Smooth muscle cell (in vitro differentiated cells): ENCODE results near the gene EIF4A2. TPM values are rescaled to one million over a fixed set of nuclear protein-coding genes. Genes with fewer than 3 reads are reported as not detected.

Experiments used
- DNase-seq: peaks from one replicate; lab custom pipeline; 2025; ENCODE audit not compliant: unreplicated experiment; lab: John Stamatoyannopoulos, UW
- H2AFZ ChIP-seq: fragments of 200-600 bp; sonication (generic); 2 replicates; pipeline ENCODE4 v1.6.0; 2016; ENCODE audit warnings: antibody characterized with exemption, low read depth, mild to moderate bottlenecking
- H3F3A ChIP-seq: fragments of 200-600 bp; sonication (generic); 2 replicates; pipeline ENCODE4 v1.6.0; 2017; ENCODE audit warnings: antibody characterized with exemption, low read depth
- H3K27ac ChIP-seq: fragments of 200-600 bp; sonication (generic); 2 replicates; pipeline ENCODE4 v1.5.1; 2016; ENCODE audit warnings: low read depth, mild to moderate bottlenecking
- H3K27me3 ChIP-seq: fragments of 200-600 bp; sonication (generic); 2 replicates; pipeline ENCODE4 v1.6.1; 2016; ENCODE audit warnings: low read depth, mild to moderate bottlenecking
- H3K36me3 ChIP-seq: fragments of 200-600 bp; sonication (generic); 2 replicates; pipeline ENCODE4 v1.5.1; 2016; ENCODE audit warnings: low read depth
- H3K4me1 ChIP-seq: fragments of 200-600 bp; sonication (generic); 2 replicates; pipeline ENCODE4 v1.5.1; 2016; ENCODE audit warnings: low read depth
- H3K4me2 ChIP-seq: fragments of 200-600 bp; sonication (generic); 2 replicates; pipeline ENCODE4 v1.6.0; 2016; ENCODE audit warnings: mild to moderate bottlenecking
- H3K4me3 ChIP-seq: fragments of 200-600 bp; sonication (generic); 2 replicates; pipeline ENCODE4 v1.5.1; 2016; ENCODE audit warnings: mild to moderate bottlenecking
- H3K79me2 ChIP-seq: fragments of 200-600 bp; sonication (generic); 2 replicates; pipeline ENCODE4 v1.6.0; 2016; ENCODE audit warnings: low read depth, mild to moderate bottlenecking
- H3K9ac ChIP-seq: fragments of 200-600 bp; sonication (generic); 2 replicates; pipeline ENCODE4 v1.6.0; 2016; ENCODE audit warnings: low read depth
- H3K9me3 ChIP-seq: fragments of 200-600 bp; sonication (generic); replicated peaks from 2 replicates; pipeline ENCODE4 v1.5.1; 2016; ENCODE audit warnings: low read depth
- H4K20me1 ChIP-seq: fragments of 200-600 bp; sonication (generic); 2 replicates; pipeline ENCODE4 v1.6.0; 2016; ENCODE audit warnings: low read depth
- WGBS: methylation state at CpG from one replicate; pipeline ENCODE4 v1.1.7; 2016; ENCODE audit warnings: low lambda C conversion rate; 5-methylcytosine and 5-hydroxymethylcytosine counted together
- polyA plus RNA-seq: library from polyadenylated mRNA; unstranded; fragments of >200 nt; fragmentation: Nextera tagmentation; extraction: Ambion mirVana; gene quantifications from 2 replicates; pipeline ENCODE4 v1.2.1, GENCODE V29; 2016
- total RNA-seq: library from RNA; depleted of rRNA; stranded (reverse); fragments of >200 nt; gene quantifications from 2 replicates; pipeline ENCODE4 v1.2.3, GENCODE V29; 2014
- TF ChIP-seq, protein P1 (sequence below): fragments of 200-600 bp; sonication (generic); IDR thresholded peaks from 2 replicates; pipeline ENCODE4 v1.5.1; 2017; ENCODE audit warnings: borderline replicate concordance, mild to moderate bottlenecking, antibody characterized with exemption; ENCODE audit not compliant: insufficient read depth, poor library complexity, severe bottlenecking

Gene EIF4A2
- total and polyA plus RNA-seq, 2 experiments from 2014 or later, result 94.8 to 438 TPM

DNA sequence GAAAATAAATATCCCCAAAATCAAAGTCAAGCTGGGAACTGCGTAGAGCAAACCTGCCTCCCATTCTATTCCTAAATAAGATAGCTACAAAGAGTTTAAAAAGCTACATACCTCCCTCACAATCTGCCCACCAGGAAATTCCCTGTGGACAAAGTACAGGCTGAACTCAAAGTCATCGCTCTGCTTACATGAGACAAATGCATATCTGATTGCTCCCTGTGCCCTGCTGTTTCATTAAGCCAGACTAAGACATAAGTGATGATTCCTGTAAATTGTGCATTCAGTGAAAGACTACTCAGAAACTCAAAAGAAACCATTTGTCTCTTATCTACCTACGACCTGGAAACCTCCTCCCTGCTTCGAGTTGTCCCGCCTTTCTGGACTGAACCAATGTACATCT, 28.5 kb upstream of the EIF4A2 start:
- Histone ChIP-seq H3K27ac (no peak overlapping the region), H3K79me2 (no peaks in the 10 kb centered on the region), H3K9me3 (no peaks in the 10 kb centered on the region), H2AFZ (no peak overlapping the region), H4K20me1 (no peaks in the 10 kb centered on the region), H3K4me1 (peaks cover 4% of the 10 kb centered on the region), H3K27me3 (no peaks in the 10 kb centered on the region), H3K4me2 (no peak overlapping the region), H3F3A (no peaks in the 10 kb centered on the region), H3K9ac (no peak overlapping the region), H3K4me3 (no peak overlapping the region), H3K36me3 (no peaks in the 10 kb centered on the region)
- no peak for DNase-seq
- 90% methylated on average over 5 of the region's 5 CpGs for WGBS
- TF ChIP-seq, protein P1, sequence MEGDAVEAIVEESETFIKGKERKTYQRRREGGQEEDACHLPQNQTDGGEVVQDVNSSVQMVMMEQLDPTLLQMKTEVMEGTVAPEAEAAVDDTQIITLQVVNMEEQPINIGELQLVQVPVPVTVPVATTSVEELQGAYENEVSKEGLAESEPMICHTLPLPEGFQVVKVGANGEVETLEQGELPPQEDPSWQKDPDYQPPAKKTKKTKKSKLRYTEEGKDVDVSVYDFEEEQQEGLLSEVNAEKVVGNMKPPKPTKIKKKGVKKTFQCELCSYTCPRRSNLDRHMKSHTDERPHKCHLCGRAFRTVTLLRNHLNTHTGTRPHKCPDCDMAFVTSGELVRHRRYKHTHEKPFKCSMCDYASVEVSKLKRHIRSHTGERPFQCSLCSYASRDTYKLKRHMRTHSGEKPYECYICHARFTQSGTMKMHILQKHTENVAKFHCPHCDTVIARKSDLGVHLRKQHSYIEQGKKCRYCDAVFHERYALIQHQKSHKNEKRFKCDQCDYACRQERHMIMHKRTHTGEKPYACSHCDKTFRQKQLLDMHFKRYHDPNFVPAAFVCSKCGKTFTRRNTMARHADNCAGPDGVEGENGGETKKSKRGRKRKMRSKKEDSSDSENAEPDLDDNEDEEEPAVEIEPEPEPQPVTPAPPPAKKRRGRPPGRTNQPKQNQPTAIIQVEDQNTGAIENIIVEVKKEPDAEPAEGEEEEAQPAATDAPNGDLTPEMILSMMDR, result no peak

DNA sequence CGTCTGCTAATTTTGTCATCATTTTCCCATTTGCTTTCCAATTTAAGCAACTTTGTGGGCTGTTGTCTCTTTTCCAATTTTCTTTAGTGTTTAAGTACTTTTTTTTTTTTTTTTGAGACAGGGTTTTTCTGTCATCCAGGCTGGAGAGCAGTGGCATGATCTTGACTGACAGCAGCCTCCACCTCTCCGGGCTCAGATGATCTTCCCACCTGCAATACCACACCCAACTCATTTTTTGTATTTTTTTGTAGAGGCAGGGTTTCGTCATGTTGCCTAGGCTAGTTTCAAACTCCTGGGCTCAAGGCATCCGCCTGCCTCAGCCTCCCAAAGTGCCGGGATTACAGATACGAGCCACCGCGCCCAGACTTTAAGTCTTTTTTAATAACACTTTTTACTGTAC, 26.2 kb upstream of the EIF4A2 start:
- TF ChIP-seq, protein P1, result no peak
- no peaks in the 10 kb centered on the region for H4K20me1 ChIP-seq
- H3K4me2 ChIP-seq, result no peak overlapping the region
- H3K9ac ChIP-seq, result no peak overlapping the region
- H2AFZ ChIP-seq, result no peak overlapping the region
- DNase-seq, result no peak
- H3F3A ChIP-seq, result no peaks in the 10 kb centered on the region
- H3K36me3 ChIP-seq, result no peaks in the 10 kb centered on the region
- no peak overlapping the region for H3K27ac ChIP-seq
- 76% methylated on average over 8 of the region's 8 CpGs for WGBS
- no peaks in the 10 kb centered on the region for H3K27me3 ChIP-seq
- no peak overlapping the region for H3K4me3 ChIP-seq
- no peaks in the 10 kb centered on the region for H3K79me2 ChIP-seq
- peaks cover 4% of the 10 kb centered on the region for H3K4me1 ChIP-seq
- no peaks in the 10 kb centered on the region for H3K9me3 ChIP-seq

DNA sequence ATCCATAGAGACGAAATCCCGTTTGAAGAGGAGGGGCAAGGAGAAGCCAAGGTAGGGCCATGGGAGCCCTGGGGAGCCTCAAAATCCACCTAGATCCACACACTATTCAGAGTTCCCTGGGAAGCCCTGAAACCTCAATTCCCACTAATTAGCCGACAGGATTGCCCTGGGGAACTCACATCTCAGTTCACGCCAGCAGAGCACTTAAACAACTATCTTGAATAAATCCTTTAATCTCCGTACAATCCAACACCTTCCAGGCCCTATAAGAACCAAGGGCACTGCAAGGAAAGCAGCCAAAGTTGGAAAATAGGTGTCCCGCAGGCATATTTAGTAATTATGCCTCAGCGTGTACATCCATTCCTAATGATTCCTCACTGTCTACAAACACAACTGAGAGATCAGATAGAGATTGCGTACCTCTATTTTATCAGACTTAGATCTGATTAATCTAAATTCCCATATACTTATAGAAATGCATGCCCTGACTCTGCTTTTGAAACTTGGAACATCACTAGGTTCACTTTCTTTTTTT, 25.6 kb upstream of the EIF4A2 start:
- Histone ChIP-seq H3K9ac (no peak overlapping the region), H3K79me2 (no peaks in the 10 kb centered on the region), H3K9me3 (no peaks in the 10 kb centered on the region), H3K27ac (no peak overlapping the region), H3K36me3 (no peaks in the 10 kb centered on the region), H4K20me1 (no peaks in the 10 kb centered on the region), H2AFZ (no peak overlapping the region), H3K4me1 (peaks cover 1% of the 10 kb centered on the region), H3K27me3 (no peaks in the 10 kb centered on the region), H3K4me3 (no peak overlapping the region), H3K4me2 (no peak overlapping the region), H3F3A (no peaks in the 10 kb centered on the region)
- 71% methylated on average over 8 of the region's 8 CpGs for WGBS
- TF ChIP-seq, protein P1, result no peak
- no peak for DNase-seq

DNA sequence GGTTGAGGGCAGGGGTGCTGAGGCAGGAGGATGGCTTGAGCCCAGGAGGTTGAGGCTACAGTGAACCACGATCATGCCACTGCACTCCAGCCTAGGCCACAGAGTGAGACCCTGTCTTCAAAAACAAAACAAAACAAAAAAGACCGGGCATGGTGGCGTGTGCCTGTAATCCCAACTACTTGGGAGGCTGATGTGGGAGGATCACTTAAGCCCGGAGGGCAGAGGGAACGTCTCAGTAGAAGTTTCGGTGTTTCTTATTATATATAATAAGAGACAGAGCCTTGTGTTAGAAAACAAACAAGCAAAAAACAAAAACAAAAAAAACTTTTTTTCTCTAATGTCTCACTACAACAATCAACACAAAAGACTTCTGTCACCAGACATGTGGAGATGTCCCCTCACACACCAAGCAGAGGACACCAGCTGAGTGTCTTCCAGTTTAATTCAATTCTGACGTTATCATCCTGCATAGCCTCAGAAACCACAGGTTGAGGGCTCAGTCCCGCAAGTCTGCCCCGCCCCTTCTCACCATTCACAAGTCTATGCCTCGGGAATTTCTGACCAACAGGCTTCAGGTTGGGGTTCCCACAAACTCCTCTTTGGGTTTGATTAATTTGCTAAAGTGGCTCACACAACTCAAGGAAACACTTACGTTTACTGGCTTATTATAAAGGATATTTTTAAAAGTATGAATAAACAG, 24.0 kb upstream of the EIF4A2 start:
- no peak overlapping the region for H3K4me2 ChIP-seq
- H3K9ac ChIP-seq, result no peak overlapping the region
- H3K27me3 ChIP-seq, result no peaks in the 10 kb centered on the region
- H3K79me2 ChIP-seq, result no peaks in the 10 kb centered on the region
- 81% methylated on average over 11 of the region's 11 CpGs for WGBS
- no peaks in the 10 kb centered on the region for H4K20me1 ChIP-seq
- no peak for DNase-seq
- no peaks in the 10 kb centered on the region for H3K4me1 ChIP-seq
- H3K36me3 ChIP-seq, result no peaks in the 10 kb centered on the region
- no peak overlapping the region for H3K4me3 ChIP-seq
- no peak overlapping the region for H2AFZ ChIP-seq
- H3F3A ChIP-seq, result no peaks in the 10 kb centered on the region
- H3K9me3 ChIP-seq, result no peaks in the 10 kb centered on the region
- TF ChIP-seq, protein P1, result no peak
- H3K27ac ChIP-seq, result no peak overlapping the region
